ENCODE measurements around the gene NTRK1. TPM values are rescaled to one million over a fixed set of nuclear protein-coding genes. Genes with fewer than 3 reads are reported as not detected.

The NTRK1 gene
- total and polyA plus RNA-seq, 2 of the 4 experiments (the other 2 are of a cell fraction), result not detected

DNA sequence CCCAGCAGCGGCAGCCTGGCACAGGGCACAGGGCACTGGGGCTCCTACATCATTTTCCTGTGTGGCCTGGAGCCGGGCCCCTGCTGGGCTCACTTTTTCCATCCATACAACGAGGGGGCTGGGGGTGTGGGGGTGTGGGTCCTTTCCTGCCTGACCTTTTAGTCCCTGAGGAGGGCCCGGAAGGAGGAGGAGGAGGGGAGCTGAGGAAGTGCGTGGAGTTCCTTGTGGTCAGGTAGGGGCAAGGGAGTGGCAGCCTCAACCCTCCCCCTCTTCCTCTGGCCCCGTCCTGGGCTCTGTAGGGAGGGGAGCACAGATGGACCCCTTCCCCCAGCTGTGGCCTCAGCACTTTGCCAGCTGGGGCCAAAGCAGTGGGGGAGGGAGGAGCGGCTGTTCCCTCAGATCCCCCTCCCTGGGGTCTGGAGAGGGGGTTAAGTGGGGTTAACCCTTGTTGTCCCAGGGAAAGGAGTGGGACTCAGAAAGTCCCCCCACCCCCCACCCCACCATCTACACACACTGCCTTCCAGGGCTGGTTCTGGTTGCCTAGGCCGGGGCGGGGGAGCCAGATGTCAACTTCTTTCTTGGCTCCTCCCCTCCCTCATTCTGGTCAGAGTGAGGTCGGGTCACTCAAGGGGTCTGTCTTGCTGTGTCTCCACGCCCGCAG, 5.7 kb downstream of the NTRK1 start:
- no peaks in the 10 kb centered on the region for H3K79me1 ChIP-seq (ENCODE audit: low read depth in 1 of 2, low read length in 2 of 2)
- H3K27ac ChIP-seq (ENCODE audit: insufficient read depth, low read length), result no peak overlapping the region
- no peak overlapping the region for H4K91ac ChIP-seq (ENCODE audit: insufficient read depth, low read depth, low read length)
- peaks cover 8% of the 10 kb centered on the region; the same call in 1 of the 2 replicates for H4K20me1 ChIP-seq (ENCODE audit: insufficient read depth, low read length)
- no peak overlapping the region for H2AK9ac ChIP-seq (replicated peaks; ENCODE audit: low read depth, low read length, poor library complexity)
- no peak overlapping the region for H3K23ac ChIP-seq (ENCODE audit: low read depth, low read length)
- H3K9ac ChIP-seq (ENCODE audit: low read depth, low read length), result no peak overlapping the region
- in situ Hi-C loops (cut with MboI; ENCODE audit: low sequenced_read_pairs), result no loop called here
- dilution Hi-C loops (cut with HindIII; ENCODE audit: low sequenced_read_pairs, unreplicated experiment), result no loop called here
- H3K4me3 ChIP-seq (ENCODE audit: insufficient read depth, low read depth, low read length), result no peak overlapping the region
- CTCF ChIA-PET, result no interaction called here
- no peak for DNase-seq
- H2BK20ac ChIP-seq (ENCODE audit: low read depth, low read length), result no peak overlapping the region
- no peak overlapping the region for H3K4me2 ChIP-seq (ENCODE audit: low read depth, low read length)
- POLR2A ChIA-PET (ENCODE audit: unreplicated experiment), result no interaction called here
- H3K9me1 ChIP-seq (ENCODE audit: insufficient read depth, low read length), result peaks cover 3% of the 10 kb centered on the region; the same call in 1 of the 2 replicates
- H2BK5ac ChIP-seq (ENCODE audit: low read depth, low read length, poor library complexity, severe bottlenecking), result no peak overlapping the region
- no peaks in the 10 kb centered on the region for H3K36me3 ChIP-seq (ENCODE audit: control insufficient read depth, insufficient read depth, low read length)
- no peak overlapping the region for H2AK5ac ChIP-seq (ENCODE audit: low read depth, low read length)
- H3K9me3 ChIP-seq (ENCODE audit: control insufficient read depth, insufficient read depth, low read length), result no peaks in the 10 kb centered on the region
- H3K18ac ChIP-seq (ENCODE audit: low read depth, low read length), result no peak overlapping the region
- no TSS peak for BruUV-seq (replicated peaks)
- intact Hi-C loops (cut with micrococcal nuclease), result no loop called here
- no peak overlapping the region for H2BK120ac ChIP-seq (ENCODE audit: low read depth, low read length)
- peaks cover 6% of the 10 kb centered on the region for H3K4me1 ChIP-seq (ENCODE audit: control insufficient read depth, insufficient read depth, low read length)
- WGBS, 2 experiments (ENCODE audit: extremely low coverage in 2 of 2, insufficient read length in 1 of 2), result 50% methylated on average over 2 of the region's 12 CpGs; no CpG with 5 or more reads in 1 of the 2 experiments
- peaks cover 56% of the 10 kb centered on the region for H3K27me3 ChIP-seq (ENCODE audit: control insufficient read depth, insufficient read depth, low read length)
- H3K56ac ChIP-seq (ENCODE audit: extremely low read depth, insufficient read depth, low read length), result no peak overlapping the region
- H2AFZ ChIP-seq (replicated peaks; ENCODE audit: low read length, poor library complexity), result no peak overlapping the region
- no peak overlapping the region for H3K14ac ChIP-seq (replicated peaks; ENCODE audit: low read depth, low read length)
- H3K4ac ChIP-seq (ENCODE audit: low read depth, low read length), result no peak overlapping the region
- H4K8ac ChIP-seq (ENCODE audit: low read depth in 2 of 2, low read length in 2 of 2), result no peak overlapping the region
- no peak overlapping the region for H2BK15ac ChIP-seq (ENCODE audit: low read depth, low read length)
- H4K5ac ChIP-seq (ENCODE audit: low read depth, low read length), result no peak overlapping the region
- TF ChIP-seq MAFK (IDR thresholded peaks at IDR 0.05; ENCODE audit: low read depth, low read length) (no peak), NFE2L2 (IDR thresholded peaks at IDR 0.05; ENCODE audit: low read depth, low read length) (no peak), MXI1 (IDR thresholded peaks at IDR 0.05; ENCODE audit: borderline replicate concordance, low read depth, low read length) (no peak), USF2 (IDR thresholded peaks at IDR 0.05; ENCODE audit: low read depth, low read length) (no peak), RCOR1 (IDR thresholded peaks at IDR 0.05; ENCODE audit: insufficient replicate concordance, low read length) (no peak), POLR2A (IDR thresholded peaks at IDR 0.05; ENCODE audit: low read depth, low read length) (no peak), MAZ (IDR thresholded peaks at IDR 0.05; ENCODE audit: borderline replicate concordance, low read depth, low read length) (no peak), SMC3 (IDR thresholded peaks at IDR 0.05; ENCODE audit: low read depth, low read length) (no peak), RAD21 (IDR thresholded peaks at IDR 0.05; ENCODE audit: low read length) (no peak), BHLHE40 (IDR thresholded peaks at IDR 0.05; ENCODE audit: low read depth, low read length) (no peak), ELK1 (IDR thresholded peaks at IDR 0.05; ENCODE audit: borderline replicate concordance, low read depth, low read length) (no peak)
- TF ChIP-seq, protein P1, sequence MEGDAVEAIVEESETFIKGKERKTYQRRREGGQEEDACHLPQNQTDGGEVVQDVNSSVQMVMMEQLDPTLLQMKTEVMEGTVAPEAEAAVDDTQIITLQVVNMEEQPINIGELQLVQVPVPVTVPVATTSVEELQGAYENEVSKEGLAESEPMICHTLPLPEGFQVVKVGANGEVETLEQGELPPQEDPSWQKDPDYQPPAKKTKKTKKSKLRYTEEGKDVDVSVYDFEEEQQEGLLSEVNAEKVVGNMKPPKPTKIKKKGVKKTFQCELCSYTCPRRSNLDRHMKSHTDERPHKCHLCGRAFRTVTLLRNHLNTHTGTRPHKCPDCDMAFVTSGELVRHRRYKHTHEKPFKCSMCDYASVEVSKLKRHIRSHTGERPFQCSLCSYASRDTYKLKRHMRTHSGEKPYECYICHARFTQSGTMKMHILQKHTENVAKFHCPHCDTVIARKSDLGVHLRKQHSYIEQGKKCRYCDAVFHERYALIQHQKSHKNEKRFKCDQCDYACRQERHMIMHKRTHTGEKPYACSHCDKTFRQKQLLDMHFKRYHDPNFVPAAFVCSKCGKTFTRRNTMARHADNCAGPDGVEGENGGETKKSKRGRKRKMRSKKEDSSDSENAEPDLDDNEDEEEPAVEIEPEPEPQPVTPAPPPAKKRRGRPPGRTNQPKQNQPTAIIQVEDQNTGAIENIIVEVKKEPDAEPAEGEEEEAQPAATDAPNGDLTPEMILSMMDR (conservative IDR thresholded peaks at IDR 0.05; ENCODE audit: low read depth, low read length), result no peak
- no peak for ATAC-seq (ENCODE audit: low read depth)
